VCaP (cell line): ENCODE measurements around the gene UBE2QL1.

Experiments
- H3K27ac ChIP-seq: fragments of 450-650 bp; 2 replicates; pipeline ENCODE4 v1.5.1; 2017
- TF ChIP-seq, protein P1 (sequence below): fragments of 450-650 bp; conservative IDR thresholded peaks from 2 replicates; pipeline ENCODE4 v1.5.1; 2017; ENCODE audit warnings: mild to moderate bottlenecking, moderate library complexity

Gene UBE2QL1

DNA sequence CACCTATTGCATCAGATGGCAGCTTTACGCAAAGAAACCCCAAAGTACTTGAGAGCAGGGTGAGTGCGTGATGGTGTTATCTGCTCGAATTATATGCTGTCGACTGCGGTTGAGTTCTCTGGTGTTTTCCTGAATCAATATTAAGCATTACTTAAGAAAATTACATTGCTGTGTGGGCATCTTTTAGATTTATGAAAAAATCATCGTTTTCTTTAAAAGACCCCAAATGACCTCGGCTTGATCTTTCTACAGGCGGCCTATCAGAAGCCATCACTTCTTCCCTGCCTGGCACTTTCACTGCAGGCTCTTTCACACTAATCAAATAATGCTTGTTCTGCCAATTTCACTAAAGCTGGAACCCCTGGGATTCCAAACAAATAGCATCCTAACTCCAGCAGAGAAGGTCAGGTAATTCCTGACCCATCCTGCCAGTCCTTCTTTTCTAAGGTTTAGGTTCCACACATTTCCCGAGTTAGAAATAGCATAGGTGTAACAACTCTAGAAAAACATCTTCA is 1.7 kb downstream of the UBE2QL1 start:
- TF ChIP-seq, protein P1, sequence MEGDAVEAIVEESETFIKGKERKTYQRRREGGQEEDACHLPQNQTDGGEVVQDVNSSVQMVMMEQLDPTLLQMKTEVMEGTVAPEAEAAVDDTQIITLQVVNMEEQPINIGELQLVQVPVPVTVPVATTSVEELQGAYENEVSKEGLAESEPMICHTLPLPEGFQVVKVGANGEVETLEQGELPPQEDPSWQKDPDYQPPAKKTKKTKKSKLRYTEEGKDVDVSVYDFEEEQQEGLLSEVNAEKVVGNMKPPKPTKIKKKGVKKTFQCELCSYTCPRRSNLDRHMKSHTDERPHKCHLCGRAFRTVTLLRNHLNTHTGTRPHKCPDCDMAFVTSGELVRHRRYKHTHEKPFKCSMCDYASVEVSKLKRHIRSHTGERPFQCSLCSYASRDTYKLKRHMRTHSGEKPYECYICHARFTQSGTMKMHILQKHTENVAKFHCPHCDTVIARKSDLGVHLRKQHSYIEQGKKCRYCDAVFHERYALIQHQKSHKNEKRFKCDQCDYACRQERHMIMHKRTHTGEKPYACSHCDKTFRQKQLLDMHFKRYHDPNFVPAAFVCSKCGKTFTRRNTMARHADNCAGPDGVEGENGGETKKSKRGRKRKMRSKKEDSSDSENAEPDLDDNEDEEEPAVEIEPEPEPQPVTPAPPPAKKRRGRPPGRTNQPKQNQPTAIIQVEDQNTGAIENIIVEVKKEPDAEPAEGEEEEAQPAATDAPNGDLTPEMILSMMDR: no peak
- H3K27ac ChIP-seq: no peak overlapping the region

DNA sequence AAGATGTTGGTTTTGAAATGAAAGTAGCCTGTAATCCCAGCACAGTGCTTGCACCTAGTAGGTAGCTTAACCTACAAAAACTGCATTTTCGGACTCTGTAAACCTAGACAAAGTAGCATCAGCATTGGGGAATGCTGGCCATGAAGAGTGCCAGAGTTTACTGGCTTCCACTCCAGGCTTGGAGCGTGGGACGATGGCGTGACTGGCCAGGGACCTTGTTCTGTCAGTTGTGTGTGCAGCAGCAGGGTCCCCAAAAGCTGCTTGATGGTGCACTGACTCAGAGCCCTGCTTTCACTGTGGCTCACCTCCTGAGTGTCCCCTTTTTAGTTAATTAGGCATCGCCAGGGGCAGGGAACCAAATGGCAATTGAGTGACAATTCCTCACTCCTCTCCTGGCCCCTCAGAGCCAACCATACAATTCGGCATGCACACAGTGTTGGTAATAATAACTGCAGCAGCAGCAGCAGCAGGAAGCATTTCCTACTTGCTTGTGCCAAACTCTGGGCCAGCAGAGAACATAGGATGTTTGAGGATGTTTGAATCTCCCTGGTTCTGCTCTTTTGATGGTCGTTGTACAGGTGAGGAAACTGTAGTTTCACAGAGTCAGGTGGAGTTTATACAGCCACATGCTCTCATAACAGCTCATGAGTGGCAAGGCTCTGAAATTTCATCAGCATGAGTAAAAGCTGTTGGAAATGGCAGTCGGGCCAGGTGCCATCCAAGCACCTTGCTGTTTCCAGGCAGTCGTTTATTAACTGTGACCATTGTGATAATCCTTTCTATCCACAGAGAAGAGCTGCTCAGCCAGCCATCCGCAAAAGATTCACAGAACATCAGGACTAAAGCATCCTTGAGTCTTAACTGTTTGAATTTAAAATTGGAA is 4.2 kb downstream of the UBE2QL1 start:
- H3K27ac ChIP-seq: no peak overlapping the region
- TF ChIP-seq, protein P1: no peak

DNA sequence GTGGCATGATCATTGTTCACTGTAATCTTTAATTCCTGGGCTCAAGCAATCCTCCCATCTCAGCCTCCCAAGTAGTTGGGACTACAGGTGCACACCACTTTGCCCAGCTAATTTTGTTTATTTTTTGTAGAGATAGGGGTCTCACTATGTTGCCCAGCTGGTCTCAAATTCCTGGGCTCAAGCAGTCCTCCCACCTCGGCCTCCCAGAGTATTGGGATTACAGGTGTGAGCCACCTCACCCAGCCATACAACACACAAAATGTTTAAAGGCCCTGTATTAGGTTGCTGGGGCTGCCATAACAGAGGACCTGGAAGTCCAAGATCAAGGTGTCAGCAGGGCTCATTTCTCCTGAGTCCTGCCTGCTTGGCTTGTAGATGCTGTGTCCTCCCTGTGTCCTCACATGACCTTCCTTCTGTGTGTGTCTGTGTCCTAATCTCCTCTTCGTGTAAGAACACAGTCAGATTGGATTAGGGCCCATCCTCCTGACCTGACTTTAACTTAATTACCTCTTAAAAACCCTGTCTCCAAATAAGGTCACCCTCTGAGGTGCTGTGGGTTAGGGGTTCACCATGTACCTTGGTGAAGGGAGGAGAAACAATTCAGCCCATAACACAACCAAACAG is 5.4 kb downstream of the UBE2QL1 start:
- TF ChIP-seq, protein P1: no peak
- no peak overlapping the region for H3K27ac ChIP-seq

DNA sequence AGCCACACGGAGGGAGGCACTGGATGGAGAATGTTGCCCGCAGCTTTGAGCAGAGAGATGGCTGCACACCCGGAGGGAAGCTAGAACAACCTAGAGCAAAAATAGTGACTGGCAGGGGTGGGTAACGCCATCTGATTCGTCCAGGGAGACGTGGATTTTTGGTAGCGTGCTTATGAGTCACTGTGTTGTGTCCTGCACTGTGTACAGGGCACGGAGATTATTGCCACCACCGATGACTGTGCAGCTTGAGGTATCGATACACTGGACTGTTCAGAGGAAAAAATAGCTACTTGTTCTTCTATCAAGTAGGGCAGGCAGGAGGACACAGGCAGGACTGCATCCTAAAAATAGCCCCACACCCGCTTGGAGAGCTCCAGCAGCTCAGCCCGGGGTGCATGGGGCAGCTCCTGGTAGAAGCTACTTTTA is 6.0 kb downstream of the UBE2QL1 start:
- TF ChIP-seq, protein P1: no peak
- no peak overlapping the region for H3K27ac ChIP-seq

DNA sequence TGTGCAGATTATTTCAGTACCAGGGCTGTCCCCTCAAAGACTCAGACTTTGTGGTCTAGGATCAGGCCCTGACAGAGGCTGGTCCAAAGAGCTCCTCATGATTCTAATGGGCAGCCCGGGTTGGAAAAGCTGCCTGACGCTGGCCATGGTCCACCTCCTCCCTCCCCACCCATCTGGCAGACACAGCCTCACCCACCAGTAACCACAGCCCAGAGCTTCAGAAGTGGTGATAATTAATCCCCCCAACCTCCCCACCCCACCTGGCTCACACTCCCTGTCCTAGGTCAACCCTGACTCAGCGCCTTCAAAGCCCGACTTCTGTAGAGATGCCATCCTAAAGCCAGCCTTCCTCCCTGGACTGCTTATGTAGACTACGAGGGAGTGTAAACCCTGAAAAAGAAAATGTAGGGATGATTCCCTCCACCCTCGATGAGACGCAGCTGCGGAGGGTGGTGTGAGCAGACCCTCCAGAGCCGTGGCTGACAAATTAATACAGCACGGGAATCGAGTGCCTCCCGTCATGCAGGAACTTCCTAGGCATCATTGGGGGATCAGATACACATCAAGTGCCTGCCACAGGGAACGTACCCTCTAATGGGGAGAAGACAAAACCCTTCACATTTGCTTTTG is 7.0 kb downstream of the UBE2QL1 start:
- H3K27ac ChIP-seq: no peak overlapping the region
- TF ChIP-seq, protein P1: no peak

DNA sequence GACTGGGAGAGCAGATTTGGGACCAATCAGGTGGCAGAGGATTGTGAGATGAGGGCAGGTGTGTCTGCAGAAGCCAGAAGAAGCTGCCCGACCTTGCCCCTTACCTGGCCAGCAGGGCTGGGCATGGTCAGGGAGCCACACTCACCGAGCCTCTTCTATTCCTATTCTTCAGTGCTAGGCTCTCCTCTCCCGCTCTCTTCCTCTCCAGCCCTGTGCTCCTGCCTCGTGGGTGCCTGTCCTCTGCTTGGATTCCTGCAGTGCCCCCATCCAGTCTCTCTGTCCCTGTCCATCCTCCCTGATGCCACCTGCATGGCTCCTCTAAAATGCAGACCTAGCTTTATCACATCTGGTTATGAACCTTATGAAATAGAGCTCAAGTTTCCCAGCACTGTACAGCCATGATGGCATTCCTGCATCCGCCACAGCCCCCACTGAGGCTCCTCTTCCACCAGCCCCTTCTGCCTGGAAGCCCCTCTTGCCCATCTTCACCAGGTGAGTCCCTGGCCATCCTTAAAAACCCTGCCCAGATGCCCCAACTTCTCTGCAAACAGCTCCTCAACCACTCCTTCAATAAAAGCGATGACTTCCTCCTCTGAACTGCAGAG is 8.2 kb downstream of the UBE2QL1 start:
- H3K27ac ChIP-seq: no peak overlapping the region
- TF ChIP-seq, protein P1: no peak

DNA sequence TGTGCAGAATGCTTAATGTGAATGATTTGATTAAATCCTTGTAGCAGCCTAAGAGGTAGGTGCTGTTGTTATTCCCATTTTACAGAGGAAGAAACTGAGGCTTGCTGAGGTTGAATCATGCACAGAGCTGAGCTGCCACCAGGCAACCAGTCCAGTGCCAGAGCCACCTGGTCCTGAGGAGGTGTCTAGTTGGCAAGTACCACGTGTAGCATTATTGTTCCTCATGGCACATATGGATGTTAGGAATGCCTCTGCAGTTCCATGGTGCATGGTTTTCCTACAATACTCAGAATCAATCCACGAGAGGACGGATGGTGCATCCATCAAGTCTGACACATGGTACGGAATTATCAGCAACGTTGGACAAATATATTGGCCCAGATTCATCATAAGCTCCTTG is 8.9 kb downstream of the UBE2QL1 start:
- TF ChIP-seq, protein P1: no peak

More for the DNA sequence above, 8.9 kb downstream of the UBE2QL1 start:
- H3K27ac ChIP-seq: no peak overlapping the region
